Heart right ventricle (tissue), 16 donors: ENCODE results near the gene SLC16A1. TPM values are rescaled to one million over a fixed set of nuclear protein-coding genes. Genes with fewer than 3 reads are reported as not detected.
A peak's percentile ranks its signal among the peaks of the same experiment; 100 is the strongest.

Experiments
- ATAC-seq, 8 donors: fragments of 200-7000 bp; cut with Tn5 transposase; one replicate each; pipeline ENCODE4 v1.9.1; 2020; ENCODE audit warnings: mild to moderate bottlenecking in 8 of 8, moderate library complexity in 8 of 8, moderate number of reproducible peaks in 1 of 8
- DNase-seq, 2 donors: peaks; one replicate each; pipeline ENCODE4 v3.0.0-alpha.2; 2020
- H3K27ac ChIP-seq, 10 donors: fragments of 200-600 bp; sonication (generic) in 2 of 10; one replicate each; pipeline versions ENCODE4 v1.5.0 to v1.8.0; 2020 to 2022; ENCODE audit warnings: mild to moderate bottlenecking in 3 of 10
- H3K27me3 ChIP-seq, 7 donors: fragments of 200-600 bp; one replicate each; pipeline ENCODE4 v1.8.0; 2021 to 2022; ENCODE audit warnings: mild to moderate bottlenecking in 2 of 7
- H3K36me3 ChIP-seq, 9 donors: fragments of 200-600 bp; sonication (generic) in 1 of 9; one replicate each; pipeline versions ENCODE4 v1.5.0 to v1.8.0; 2020 to 2022; ENCODE audit warnings: mild to moderate bottlenecking in 2 of 9
- H3K4me1 ChIP-seq, 9 donors: fragments of 200-600 bp; sonication (generic) in 1 of 9; one replicate each; pipeline versions ENCODE4 v1.5.0 to v1.8.0; 2020 to 2022; ENCODE audit warnings: mild to moderate bottlenecking in 4 of 9
- H3K4me3 ChIP-seq, 10 donors: fragments of 200-600 bp; sonication (generic) in 2 of 10; one replicate each; pipeline versions ENCODE4 v1.5.0 to v1.8.0; 2020 to 2022; ENCODE audit warnings: mild to moderate bottlenecking in 7 of 10, moderate library complexity in 2 of 10
- H3K9me3 ChIP-seq, 11 donors: fragments of 200-600 bp in 10 of 11; sonication (generic) in 2 of 11; one replicate each; pipeline versions ENCODE4 v1.5.0 to v1.8.0; 2013 to 2022; ENCODE audit warnings: mild to moderate bottlenecking in 2 of 11, control low read depth in 1 of 11, moderate library complexity in 1 of 11
- CTCF ChIP-seq, 9 donors: fragments of 200-600 bp; sonication (generic) in 2 of 9; IDR thresholded peaks; one replicate each; pipeline versions ENCODE4 v1.5.0 to v1.8.0; 2021 to 2022; ENCODE audit warnings: antibody characterized with exemption in 9 of 9, mild to moderate bottlenecking in 5 of 9, moderate library complexity in 1 of 9
- WGBS, 2 donors: extraction: QIAGEN DNeasy Blood & Tissue Kit; methylation state at CpG; one replicate each; pipeline ENCODE4 v1.1.7; 2013; ENCODE audit warnings: inconsistent platforms in 1 of 2; 5-methylcytosine and 5-hydroxymethylcytosine counted together
- intact Hi-C, 10 donors: fragments of 100-400 bp; cut with DNase I; formaldehyde crosslinking; loops; one replicate each; pipeline versions ENCODE4 v1.11.1 to v1.14.2; 2022
- polyA plus RNA-seq, 2 donors: library from polyadenylated mRNA; stranded (reverse); fragments of 200-250 nt; gene quantifications; one replicate each; pipeline ENCODE4 v1.2.3, GENCODE V29; 2013
- total RNA-seq, 10 donors: library from RNA; stranded (reverse); fragmentation: NEBNext Ultra II Directional in 3 of 10; extraction: Animal tissue kit (Norgen Biotek cat#: 25700) in 3 of 10; gene quantifications; one replicate each; pipeline versions ENCODE4 v1.2.1 to v1.2.4, GENCODE V29; 2021 to 2023
- donor health status: Arrhythmogenic right ventricular cardiomyopathy.
- donor health status: ischemic (EF 13 %, LVEDD 7.1; RV severe dilation, severe dysfunction).
- donor health status: healthy with polysubstance abuse.
- donor health status: DM: no; HTN: yes; CAD: no.
- donor health status: DM: no; HTN: no; CAD: no.
- donor health status: ischemic (EF 25% LVEDD 6.9; RV normal size, moderate dysfunction).
- donor health status: ischemic (EF 25% LVEDD 5.7; RV mildly dilated, moderate dysfunction).
- donor health status: healthy.
- donor health status: DM: yes; HTN: yes; CAD: no.
- donor health status: Ischemic cardiomyopathy.
- donor health status: ischemic (EF 35%, LVEDD 5.7; RV mildly dilated, moderate dysfunction).
- donor health status: nonischemic (EF 11% LVEDD 7.7; RV severe dilation, severe dysfunction).
- donor health status: DM: yes; HTN: yes; CAD: no.
- donor health status: PGD.
- donor health status: ischemic (EF 29% LVEDD 5.4; RV normal size, mild dysfunction).
- donor health status: nonischemic (EF 23%, LVEDD 6.1; RV moderate dilation, normal function).

SLC16A1 gene
- total and polyA plus RNA-seq, 12 donors = 43.9 to 193 (median 148) TPM

GRCh38 chr1:112879834-112880233 lies 76.2 kb downstream of the SLC16A1 start:
- DNase-seq (no peak), ATAC-seq (no peak)
- Histone ChIP-seq H3K27ac (no peak overlapping the region), H3K4me3 (no peak overlapping the region), H3K36me3 (no peaks in the 10 kb centered on the region), H3K27me3 (no peaks in the 10 kb centered on the region), H3K9me3 (no peaks in the 10 kb centered on the region), H3K4me1 (peaks cover 0 to 23% (median 17%) of the 10 kb centered on the region in 9 donors)
- no peak for TF ChIP-seq CTCF (IDR thresholded peaks at IDR 0.05)
- WGBS, 2 donors = 93 to 95% methylated on average over 3 of the region's 3 CpGs
- intact Hi-C loops = loop anchor here (2.0 to 10.0 kb wide), 8 partner anchors 55 to 163 kb away; partner anchors contain the start of genes PPM1J (in 2 of the 10) and SLC16A1 (in 2 of the 10)

- ATAC-seq = no peak
- TF ChIP-seq CTCF (IDR thresholded peaks at IDR 0.05) = peak in 1 of 9 donors; percentile 3
- no peaks in the 10 kb centered on the region for H3K9me3 ChIP-seq
- no peaks in the 10 kb centered on the region for H3K27me3 ChIP-seq
- no peak for DNase-seq
- no peaks in the 10 kb centered on the region for H3K36me3 ChIP-seq
- 49 to 53% methylated on average over 9 of the region's 9 CpGs for WGBS, 2 donors
- H3K27ac ChIP-seq = no peak overlapping the region
- H3K4me1 ChIP-seq = peaks cover 0 to 23% (median 17%) of the 10 kb centered on the region in 9 donors
- H3K4me3 ChIP-seq = no peak overlapping the region
- intact Hi-C loops = loop anchor here in 3 of 10 donors (5.0 to 10.0 kb wide), 3 partner anchors 64 to 164 kb away; partner anchors contain the start of gene PPM1J (in 1 of the 3)
Measured at GRCh38 chr1:112878321-112878720, 77.7 kb downstream of the SLC16A1 start.

GRCh38 chr1:112877750-112878149 lies 78.2 kb downstream of the SLC16A1 start:
- no peak for DNase-seq
- Histone ChIP-seq H3K27ac (no peak overlapping the region), H3K4me3 (no peak overlapping the region), H3K36me3 (no peaks in the 10 kb centered on the region), H3K4me1 (peaks cover 0 to 18% (median 14%) of the 10 kb centered on the region in 9 donors), H3K9me3 (no peaks in the 10 kb centered on the region), H3K27me3 (no peaks in the 10 kb centered on the region)
- 52 to 55% methylated on average over 2 of the region's 2 CpGs for WGBS, 2 donors
- no peak for ATAC-seq
- intact Hi-C loops = loop anchor here in 3 of 10 donors (5.0 to 10.0 kb wide), 3 partner anchors 63 to 165 kb away; partner anchors contain the start of gene PPM1J (in 1 of the 3)
- TF ChIP-seq CTCF (IDR thresholded peaks at IDR 0.05) = no peak

GRCh38 chr1:112876315-112876714 lies 79.7 kb downstream of the SLC16A1 start:
- H3K27me3 ChIP-seq = no peaks in the 10 kb centered on the region
- H3K27ac ChIP-seq = no peak overlapping the region
- DNase-seq (no peak), ATAC-seq (no peak)
- peaks cover 0 to 4% (median 0%) of the 10 kb centered on the region in 9 donors for H3K4me1 ChIP-seq
- H3K36me3 ChIP-seq = no peaks in the 10 kb centered on the region
- TF ChIP-seq CTCF (IDR thresholded peaks at IDR 0.05) = no peak
- H3K9me3 ChIP-seq = no peaks in the 10 kb centered on the region
- 68 to 73% methylated on average over 2 of the region's 2 CpGs for WGBS, 2 donors
- intact Hi-C loops = loop anchor here in 3 of 10 donors (5.0 to 10.0 kb wide), 3 partner anchors 62 to 166 kb away; partner anchors contain the start of gene PPM1J (in 1 of the 3)
- H3K4me3 ChIP-seq = no peak overlapping the region
